Neural cell (in vitro differentiated cells): ENCODE measurements around the gene TMEM135.

Experiments
- EZH2 ChIP-seq: fragments of 200-600, 300-800 bp; shearing (Covaris generic), sonication (generic); IDR thresholded peaks from 2 replicates; pipeline ENCODE4 v1.6.1; 2014; ENCODE audit warnings: antibody characterized with exemption, low read length, borderline replicate concordance, mild to moderate bottlenecking; ENCODE audit not compliant: insufficient read depth, poor library complexity, severe bottlenecking
- POLR2AphosphoS5 ChIP-seq: IDR thresholded peaks from 2 replicates; pipeline ENCODE4 v1.6.1; 2012
- TAF1 ChIP-seq: IDR thresholded peaks from 2 replicates; pipeline ENCODE4 v1.6.1; 2012; ENCODE audit warnings: low read depth
- TF ChIP-seq, protein P1 (sequence below): fragments of 450-650 bp; IDR thresholded peaks from 2 replicates; pipeline ENCODE4 v1.5.1; 2014; ENCODE audit warnings: antibody characterized with exemption, mild to moderate bottlenecking, moderate library complexity; ENCODE audit not compliant: poor library complexity, severe bottlenecking
- TF ChIP-seq, protein P2 (sequence below): IDR thresholded peaks from 2 replicates; pipeline ENCODE4 v1.6.1; 2012; ENCODE audit warnings: borderline replicate concordance

DNA sequence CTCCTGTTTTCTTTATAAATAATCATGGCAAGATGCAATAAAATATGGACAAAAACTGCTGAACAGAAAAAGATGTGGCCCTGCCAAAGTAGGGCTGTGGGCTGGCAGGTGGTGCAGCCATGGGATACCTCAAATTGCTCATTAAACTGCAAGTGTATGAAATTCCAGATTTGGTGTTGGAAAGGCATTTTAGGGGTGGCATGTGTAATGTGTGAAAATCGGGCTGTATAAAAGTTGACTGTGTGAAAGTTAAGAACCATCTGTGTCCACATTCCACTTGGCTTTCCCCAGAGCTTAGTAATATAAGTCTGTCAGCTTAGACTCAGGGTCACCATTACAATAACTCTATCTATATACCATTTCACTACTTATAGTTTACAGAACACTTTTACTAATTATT, 47.7 kb upstream of the TMEM135 start:
- TF ChIP-seq EZH2 (no peak), POLR2AphosphoS5 (no peak), TAF1 (no peak)
- TF ChIP-seq, protein P1, sequence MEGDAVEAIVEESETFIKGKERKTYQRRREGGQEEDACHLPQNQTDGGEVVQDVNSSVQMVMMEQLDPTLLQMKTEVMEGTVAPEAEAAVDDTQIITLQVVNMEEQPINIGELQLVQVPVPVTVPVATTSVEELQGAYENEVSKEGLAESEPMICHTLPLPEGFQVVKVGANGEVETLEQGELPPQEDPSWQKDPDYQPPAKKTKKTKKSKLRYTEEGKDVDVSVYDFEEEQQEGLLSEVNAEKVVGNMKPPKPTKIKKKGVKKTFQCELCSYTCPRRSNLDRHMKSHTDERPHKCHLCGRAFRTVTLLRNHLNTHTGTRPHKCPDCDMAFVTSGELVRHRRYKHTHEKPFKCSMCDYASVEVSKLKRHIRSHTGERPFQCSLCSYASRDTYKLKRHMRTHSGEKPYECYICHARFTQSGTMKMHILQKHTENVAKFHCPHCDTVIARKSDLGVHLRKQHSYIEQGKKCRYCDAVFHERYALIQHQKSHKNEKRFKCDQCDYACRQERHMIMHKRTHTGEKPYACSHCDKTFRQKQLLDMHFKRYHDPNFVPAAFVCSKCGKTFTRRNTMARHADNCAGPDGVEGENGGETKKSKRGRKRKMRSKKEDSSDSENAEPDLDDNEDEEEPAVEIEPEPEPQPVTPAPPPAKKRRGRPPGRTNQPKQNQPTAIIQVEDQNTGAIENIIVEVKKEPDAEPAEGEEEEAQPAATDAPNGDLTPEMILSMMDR: no peak
- TF ChIP-seq, protein P2, sequence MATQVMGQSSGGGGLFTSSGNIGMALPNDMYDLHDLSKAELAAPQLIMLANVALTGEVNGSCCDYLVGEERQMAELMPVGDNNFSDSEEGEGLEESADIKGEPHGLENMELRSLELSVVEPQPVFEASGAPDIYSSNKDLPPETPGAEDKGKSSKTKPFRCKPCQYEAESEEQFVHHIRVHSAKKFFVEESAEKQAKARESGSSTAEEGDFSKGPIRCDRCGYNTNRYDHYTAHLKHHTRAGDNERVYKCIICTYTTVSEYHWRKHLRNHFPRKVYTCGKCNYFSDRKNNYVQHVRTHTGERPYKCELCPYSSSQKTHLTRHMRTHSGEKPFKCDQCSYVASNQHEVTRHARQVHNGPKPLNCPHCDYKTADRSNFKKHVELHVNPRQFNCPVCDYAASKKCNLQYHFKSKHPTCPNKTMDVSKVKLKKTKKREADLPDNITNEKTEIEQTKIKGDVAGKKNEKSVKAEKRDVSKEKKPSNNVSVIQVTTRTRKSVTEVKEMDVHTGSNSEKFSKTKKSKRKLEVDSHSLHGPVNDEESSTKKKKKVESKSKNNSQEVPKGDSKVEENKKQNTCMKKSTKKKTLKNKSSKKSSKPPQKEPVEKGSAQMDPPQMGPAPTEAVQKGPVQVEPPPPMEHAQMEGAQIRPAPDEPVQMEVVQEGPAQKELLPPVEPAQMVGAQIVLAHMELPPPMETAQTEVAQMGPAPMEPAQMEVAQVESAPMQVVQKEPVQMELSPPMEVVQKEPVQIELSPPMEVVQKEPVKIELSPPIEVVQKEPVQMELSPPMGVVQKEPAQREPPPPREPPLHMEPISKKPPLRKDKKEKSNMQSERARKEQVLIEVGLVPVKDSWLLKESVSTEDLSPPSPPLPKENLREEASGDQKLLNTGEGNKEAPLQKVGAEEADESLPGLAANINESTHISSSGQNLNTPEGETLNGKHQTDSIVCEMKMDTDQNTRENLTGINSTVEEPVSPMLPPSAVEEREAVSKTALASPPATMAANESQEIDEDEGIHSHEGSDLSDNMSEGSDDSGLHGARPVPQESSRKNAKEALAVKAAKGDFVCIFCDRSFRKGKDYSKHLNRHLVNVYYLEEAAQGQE: no peak
